Measurements from ENCODE around the gene PPP1R1B.

DNA sequence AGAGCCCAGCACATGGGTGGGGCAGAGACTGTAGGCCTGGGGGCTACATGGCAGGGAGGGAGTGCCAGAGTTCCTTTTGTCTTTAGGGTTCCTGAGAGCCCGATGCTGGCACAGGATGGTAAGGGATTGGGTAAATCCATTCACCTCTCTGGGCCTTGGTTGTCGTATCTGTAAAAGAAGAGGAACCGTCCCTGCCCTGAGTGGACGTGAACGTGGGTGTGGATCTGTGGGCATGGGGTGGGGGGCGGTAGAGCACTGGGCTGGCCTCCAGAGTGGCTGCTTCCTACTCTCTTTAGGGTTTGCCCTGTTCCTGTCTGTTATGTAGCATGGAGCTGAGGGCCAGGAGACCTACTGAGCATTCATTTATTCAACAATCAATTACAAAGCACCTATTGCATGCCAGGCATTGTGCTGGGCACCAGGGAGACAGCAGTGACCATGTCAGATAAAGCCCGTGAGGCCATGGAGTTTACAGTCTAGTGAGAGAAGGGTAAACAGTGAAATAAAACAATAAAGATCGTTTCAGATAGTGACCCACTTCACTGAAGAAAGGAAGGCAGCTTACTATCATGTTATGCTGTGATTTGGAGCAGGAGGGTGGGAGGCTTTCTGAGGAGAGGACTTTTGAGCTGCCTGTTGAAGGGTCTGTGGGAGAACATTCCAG, 25.3 kb downstream of the PPP1R1B start:
- no peak for TF ChIP-seq POLR2A (IDR thresholded peaks at IDR 0.05)
- TF ChIP-seq, protein P1, sequence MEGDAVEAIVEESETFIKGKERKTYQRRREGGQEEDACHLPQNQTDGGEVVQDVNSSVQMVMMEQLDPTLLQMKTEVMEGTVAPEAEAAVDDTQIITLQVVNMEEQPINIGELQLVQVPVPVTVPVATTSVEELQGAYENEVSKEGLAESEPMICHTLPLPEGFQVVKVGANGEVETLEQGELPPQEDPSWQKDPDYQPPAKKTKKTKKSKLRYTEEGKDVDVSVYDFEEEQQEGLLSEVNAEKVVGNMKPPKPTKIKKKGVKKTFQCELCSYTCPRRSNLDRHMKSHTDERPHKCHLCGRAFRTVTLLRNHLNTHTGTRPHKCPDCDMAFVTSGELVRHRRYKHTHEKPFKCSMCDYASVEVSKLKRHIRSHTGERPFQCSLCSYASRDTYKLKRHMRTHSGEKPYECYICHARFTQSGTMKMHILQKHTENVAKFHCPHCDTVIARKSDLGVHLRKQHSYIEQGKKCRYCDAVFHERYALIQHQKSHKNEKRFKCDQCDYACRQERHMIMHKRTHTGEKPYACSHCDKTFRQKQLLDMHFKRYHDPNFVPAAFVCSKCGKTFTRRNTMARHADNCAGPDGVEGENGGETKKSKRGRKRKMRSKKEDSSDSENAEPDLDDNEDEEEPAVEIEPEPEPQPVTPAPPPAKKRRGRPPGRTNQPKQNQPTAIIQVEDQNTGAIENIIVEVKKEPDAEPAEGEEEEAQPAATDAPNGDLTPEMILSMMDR (IDR thresholded peaks at IDR 0.05): no peak

All from adrenal gland (tissue), 5 donors.